Measurements from ENCODE around the gene SLC7A9.

DNA sequence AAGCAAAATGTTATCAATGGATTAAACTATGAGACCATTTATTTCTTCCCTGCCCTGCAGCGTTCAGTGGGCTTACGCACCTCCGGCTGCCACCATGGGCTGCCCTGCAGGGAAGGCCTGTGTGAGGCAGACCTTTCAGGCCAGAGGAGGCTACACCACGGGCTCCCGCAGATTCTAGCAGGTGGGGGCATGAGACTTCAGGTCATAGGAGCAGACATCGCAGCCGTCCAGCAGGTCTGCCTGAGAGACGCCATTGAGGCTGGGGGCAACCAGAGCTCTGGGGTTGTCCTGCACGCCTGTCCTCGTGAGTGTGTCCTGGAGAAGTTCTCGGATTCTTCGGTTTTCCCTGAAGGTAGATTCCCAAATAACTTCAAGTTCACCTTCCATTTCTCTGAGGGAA lies 9.4 kb upstream of the SLC7A9 start:
- no peak for TF ChIP-seq EZH2phosphoT487 (IDR thresholded peaks at IDR 0.05; ENCODE audit: borderline replicate concordance, low read depth)
- TF ChIP-seq POLR2AphosphoS5 (IDR thresholded peaks at IDR 0.05; ENCODE audit: low read depth, low read length), result no peak
- TF ChIP-seq MAX (IDR thresholded peaks at IDR 0.05; ENCODE audit: low read depth), result no peak
- TF ChIP-seq, protein P1, sequence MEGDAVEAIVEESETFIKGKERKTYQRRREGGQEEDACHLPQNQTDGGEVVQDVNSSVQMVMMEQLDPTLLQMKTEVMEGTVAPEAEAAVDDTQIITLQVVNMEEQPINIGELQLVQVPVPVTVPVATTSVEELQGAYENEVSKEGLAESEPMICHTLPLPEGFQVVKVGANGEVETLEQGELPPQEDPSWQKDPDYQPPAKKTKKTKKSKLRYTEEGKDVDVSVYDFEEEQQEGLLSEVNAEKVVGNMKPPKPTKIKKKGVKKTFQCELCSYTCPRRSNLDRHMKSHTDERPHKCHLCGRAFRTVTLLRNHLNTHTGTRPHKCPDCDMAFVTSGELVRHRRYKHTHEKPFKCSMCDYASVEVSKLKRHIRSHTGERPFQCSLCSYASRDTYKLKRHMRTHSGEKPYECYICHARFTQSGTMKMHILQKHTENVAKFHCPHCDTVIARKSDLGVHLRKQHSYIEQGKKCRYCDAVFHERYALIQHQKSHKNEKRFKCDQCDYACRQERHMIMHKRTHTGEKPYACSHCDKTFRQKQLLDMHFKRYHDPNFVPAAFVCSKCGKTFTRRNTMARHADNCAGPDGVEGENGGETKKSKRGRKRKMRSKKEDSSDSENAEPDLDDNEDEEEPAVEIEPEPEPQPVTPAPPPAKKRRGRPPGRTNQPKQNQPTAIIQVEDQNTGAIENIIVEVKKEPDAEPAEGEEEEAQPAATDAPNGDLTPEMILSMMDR (IDR thresholded peaks at IDR 0.05), result no peak
- TF ChIP-seq RFX5 (IDR thresholded peaks at IDR 0.05; ENCODE audit: low read length), result no peak
- no peak for TF ChIP-seq FOXM1 (IDR thresholded peaks at IDR 0.05; ENCODE audit: low read depth)

Measured in SK-N-SH (cell line).